GM12875 (cell line): Measurements from ENCODE around the gene PFDN2.

Experiments
- H3K4me3 ChIP-seq: one replicate; pipeline ENCODE4 v1.5.1; 2011; ENCODE audit warnings: low read depth, low read length, control low read depth
- CTCF ChIP-seq: IDR thresholded peaks from 2 replicates; pipeline ENCODE4 v1.5.1; 2011; ENCODE audit warnings: low read depth, mild to moderate bottlenecking, control low read depth, inconsistent platforms, low read length, moderate library complexity, borderline replicate concordance; ENCODE audit not compliant: insufficient read depth

Gene PFDN2

GRCh38 chr1:161153682-161154337, 36.0 kb upstream of the PFDN2 start, which contains the start of gene UFC1:
TSS of gene UFC1 (plus strand) at chr1:161153978. CDS start at chr1:161153998, 20 bp downstream.
- TF ChIP-seq CTCF, result no peak
- H3K4me3 ChIP-seq, result peak within 1 kb of the TSS; percentile 57

GRCh38 chr1:161153176-161153575, 35.3 kb upstream of the PFDN2 start:
- no peak for TF ChIP-seq CTCF
- H3K4me3 ChIP-seq, result peak overlapping the region; percentile 57

GRCh38 chr1:161145832-161146231, 28.0 kb upstream of the PFDN2 start:
- no peak overlapping the region for H3K4me3 ChIP-seq
- TF ChIP-seq CTCF, result no peak

- TF ChIP-seq CTCF, result no peak
- H3K4me3 ChIP-seq, result no peak overlapping the region
Observed at GRCh38 chr1:161140755-161141400, 23.0 kb upstream of the PFDN2 start.

GRCh38 chr1:161139766-161140165, 21.9 kb upstream of the PFDN2 start:
- H3K4me3 ChIP-seq, result no peak overlapping the region
- TF ChIP-seq CTCF, result peak; percentile 10; the same call in 1 of the 2 replicates

- no peak for TF ChIP-seq CTCF
- no peak overlapping the region for H3K4me3 ChIP-seq
Observed at GRCh38 chr1:161138431-161138830, 20.6 kb upstream of the PFDN2 start.

DNA sequence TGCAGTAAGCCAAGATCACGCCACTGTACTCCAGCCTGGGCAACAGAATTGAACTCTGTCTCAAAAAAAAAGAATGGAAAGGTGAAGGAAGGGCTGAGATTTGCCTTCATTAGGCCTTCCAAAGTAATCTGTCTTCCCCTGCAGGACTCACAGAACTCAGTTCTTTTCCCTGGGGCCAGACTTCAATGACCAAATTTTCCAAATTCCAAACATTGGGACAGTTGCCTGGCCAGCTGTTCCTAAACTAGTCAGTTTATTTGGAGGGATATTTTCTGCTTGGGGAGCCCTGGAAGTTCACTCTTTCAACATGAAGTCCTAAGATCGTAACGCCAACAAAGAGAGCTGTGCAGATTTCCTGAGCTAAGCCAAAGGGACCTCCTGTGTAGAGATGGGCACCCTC, 20.0 kb upstream of the PFDN2 start:
- H3K4me3 ChIP-seq, result no peak overlapping the region
- no peak for TF ChIP-seq CTCF
